ENCODE measurements around the gene MARVELD1.

DNA sequence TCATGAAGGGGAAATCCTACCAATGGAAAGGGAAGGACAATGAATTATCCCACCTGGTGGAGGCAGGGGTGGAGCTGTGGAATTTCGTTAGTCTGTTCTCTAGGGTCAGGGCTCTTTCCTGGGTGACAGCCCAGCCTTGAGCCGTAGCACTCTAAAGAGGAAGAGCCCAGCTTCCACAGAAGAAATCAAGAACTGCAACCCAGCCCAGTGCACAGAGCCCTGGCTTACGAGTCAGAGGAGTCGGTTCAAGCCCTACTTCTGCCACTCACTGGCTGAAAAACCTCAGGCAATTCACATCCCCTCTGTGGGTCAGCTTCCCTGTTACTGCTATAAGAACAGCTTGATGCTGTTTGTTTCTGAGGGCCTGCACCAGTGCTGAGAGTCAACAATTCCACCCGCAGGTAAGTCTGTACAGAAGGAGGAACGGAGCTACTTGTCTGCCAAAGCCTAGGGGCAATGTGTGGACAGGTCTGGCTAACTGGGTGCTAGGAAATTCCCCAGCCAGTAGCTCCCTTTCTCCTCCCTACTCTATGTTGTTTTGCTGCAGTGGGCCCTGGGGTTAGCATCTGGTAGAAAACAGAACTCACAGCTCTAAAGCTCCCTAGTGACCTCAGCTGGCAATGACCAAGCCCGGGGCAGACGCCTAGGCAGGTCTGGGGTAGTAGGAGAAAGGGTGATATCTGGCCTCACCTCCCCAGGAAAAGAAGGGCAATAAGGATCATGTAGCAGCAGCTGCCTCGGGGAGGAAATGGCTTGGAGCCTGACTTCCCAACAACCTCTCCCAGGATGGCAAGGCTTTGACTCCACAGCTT is 29.8 kb upstream of the MARVELD1 start:
- TF ChIP-seq, protein P1, sequence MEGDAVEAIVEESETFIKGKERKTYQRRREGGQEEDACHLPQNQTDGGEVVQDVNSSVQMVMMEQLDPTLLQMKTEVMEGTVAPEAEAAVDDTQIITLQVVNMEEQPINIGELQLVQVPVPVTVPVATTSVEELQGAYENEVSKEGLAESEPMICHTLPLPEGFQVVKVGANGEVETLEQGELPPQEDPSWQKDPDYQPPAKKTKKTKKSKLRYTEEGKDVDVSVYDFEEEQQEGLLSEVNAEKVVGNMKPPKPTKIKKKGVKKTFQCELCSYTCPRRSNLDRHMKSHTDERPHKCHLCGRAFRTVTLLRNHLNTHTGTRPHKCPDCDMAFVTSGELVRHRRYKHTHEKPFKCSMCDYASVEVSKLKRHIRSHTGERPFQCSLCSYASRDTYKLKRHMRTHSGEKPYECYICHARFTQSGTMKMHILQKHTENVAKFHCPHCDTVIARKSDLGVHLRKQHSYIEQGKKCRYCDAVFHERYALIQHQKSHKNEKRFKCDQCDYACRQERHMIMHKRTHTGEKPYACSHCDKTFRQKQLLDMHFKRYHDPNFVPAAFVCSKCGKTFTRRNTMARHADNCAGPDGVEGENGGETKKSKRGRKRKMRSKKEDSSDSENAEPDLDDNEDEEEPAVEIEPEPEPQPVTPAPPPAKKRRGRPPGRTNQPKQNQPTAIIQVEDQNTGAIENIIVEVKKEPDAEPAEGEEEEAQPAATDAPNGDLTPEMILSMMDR (conservative IDR thresholded peaks at IDR 0.05; ENCODE audit: low read depth, low read length): no peak
- TF ChIP-seq EZH2 (IDR thresholded peaks at IDR 0.05; ENCODE audit: borderline replicate concordance, low read depth, low read length, poor library complexity, severe bottlenecking): no peak

Measured in A673 (cell line).